ENCODE data around the gene UMAD1. TPM values are rescaled to one million over a fixed set of nuclear protein-coding genes. Genes with fewer than 3 reads are reported as not detected.

The UMAD1 gene
- total RNA-seq, 4 donors from 2014 or later = 39.4 to 46.4 (median 44.0) TPM

DNA sequence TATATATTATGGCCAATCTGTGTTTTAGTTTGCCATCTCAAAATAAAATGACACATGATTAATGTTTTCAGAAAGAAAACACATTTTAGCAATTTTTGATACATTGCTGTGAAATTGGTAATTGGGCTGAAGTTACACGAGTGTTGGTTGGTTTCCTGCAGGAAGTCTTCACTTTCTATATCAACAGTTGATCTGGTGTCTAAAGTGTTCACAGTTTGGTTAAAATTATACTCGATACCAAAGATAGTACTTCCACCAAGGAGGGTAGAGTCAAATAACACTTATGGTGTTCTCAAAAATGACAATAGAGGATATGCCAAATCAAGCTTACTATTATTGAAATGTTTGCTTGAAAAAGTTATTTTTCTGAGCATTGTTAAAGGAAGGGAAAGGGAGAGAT is 207.7 kb downstream of the UMAD1 start:
- 72 to 73% methylated on average over 2 of the region's 2 CpGs for WGBS, 2 donors
- no peak for DNase-seq
- intact Hi-C loops (cut with DNase I) = no loop called here

DNA sequence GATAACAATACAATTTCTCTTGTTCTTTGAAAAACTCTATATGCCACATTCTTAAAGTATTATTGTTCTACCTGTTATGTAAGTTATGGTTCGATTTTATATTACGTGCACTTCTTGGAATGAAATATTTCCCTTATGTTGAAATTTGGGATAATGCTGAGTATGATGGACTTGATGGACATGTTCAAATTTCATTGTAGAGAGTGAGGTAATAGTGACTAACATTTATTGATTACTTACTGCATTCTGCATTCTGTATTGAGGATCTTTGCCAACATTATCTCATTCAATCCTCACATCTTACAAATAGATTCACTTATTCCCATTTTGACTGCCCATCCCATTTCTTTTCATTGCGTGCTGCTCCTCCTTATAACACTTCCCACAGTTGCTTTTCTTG is 208.3 kb downstream of the UMAD1 start:
- TF ChIP-seq, protein P1, sequence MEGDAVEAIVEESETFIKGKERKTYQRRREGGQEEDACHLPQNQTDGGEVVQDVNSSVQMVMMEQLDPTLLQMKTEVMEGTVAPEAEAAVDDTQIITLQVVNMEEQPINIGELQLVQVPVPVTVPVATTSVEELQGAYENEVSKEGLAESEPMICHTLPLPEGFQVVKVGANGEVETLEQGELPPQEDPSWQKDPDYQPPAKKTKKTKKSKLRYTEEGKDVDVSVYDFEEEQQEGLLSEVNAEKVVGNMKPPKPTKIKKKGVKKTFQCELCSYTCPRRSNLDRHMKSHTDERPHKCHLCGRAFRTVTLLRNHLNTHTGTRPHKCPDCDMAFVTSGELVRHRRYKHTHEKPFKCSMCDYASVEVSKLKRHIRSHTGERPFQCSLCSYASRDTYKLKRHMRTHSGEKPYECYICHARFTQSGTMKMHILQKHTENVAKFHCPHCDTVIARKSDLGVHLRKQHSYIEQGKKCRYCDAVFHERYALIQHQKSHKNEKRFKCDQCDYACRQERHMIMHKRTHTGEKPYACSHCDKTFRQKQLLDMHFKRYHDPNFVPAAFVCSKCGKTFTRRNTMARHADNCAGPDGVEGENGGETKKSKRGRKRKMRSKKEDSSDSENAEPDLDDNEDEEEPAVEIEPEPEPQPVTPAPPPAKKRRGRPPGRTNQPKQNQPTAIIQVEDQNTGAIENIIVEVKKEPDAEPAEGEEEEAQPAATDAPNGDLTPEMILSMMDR (IDR thresholded peaks at IDR 0.05) = no peak
- TF ChIP-seq POLR2A (IDR thresholded peaks at IDR 0.05) = no peak
- DNase-seq = no peak
- Histone ChIP-seq H3K4me1 (peaks cover under 1 to 3% of the 10 kb centered on the region in 2 donors), H3K9me3 (no peaks in the 10 kb centered on the region), H3K27ac (no peak overlapping the region), H3K36me3 (no peaks in the 10 kb centered on the region), H3K27me3 (no peaks in the 10 kb centered on the region), H3K4me3 (replicated peaks in 1 of 3) (no peak overlapping the region)
- intact Hi-C loops (cut with DNase I) = no loop called here
- WGBS, 2 donors = 80 to 98% methylated on average over 3 of the region's 3 CpGs

More for the DNA sequence above, 207.7 kb downstream of the UMAD1 start:
- no peak overlapping the region for H3K4me3 ChIP-seq (replicated peaks in 1 of 3)
- no peak for TF ChIP-seq POLR2A (IDR thresholded peaks at IDR 0.05)
- TF ChIP-seq, protein P1 (IDR thresholded peaks at IDR 0.05) = no peak
- no peaks in the 10 kb centered on the region for H3K9me3 ChIP-seq
- H3K4me1 ChIP-seq = peaks cover 5 to 6% of the 10 kb centered on the region in 2 donors
- H3K27ac ChIP-seq = no peak overlapping the region
- H3K36me3 ChIP-seq = no peaks in the 10 kb centered on the region
- H3K27me3 ChIP-seq = no peaks in the 10 kb centered on the region

DNA sequence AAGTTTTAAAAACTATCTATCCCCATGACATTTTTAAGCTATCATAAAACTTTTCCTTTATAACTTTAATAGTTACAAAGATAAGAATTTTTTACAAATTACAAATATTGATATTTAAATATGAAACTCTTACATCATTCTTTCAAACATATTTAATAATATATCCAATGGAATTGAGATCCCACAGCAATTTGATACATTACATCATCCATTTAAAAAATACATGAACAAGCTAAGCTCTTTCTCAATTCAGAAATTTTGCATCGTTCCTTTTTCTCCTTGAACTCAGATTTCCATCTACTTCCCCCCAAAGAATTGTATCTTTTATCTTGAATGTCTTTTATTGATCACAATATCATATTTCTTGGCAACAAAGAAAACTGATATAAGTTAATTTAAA is 209.6 kb downstream of the UMAD1 start:
- H3K36me3 ChIP-seq = no peaks in the 10 kb centered on the region
- no peak overlapping the region for H3K4me3 ChIP-seq (replicated peaks in 1 of 3)
- WGBS, 2 donors = 84 to 90% methylated on average over 1 of the region's 1 CpG
- no peaks in the 10 kb centered on the region for H3K9me3 ChIP-seq
- DNase-seq = no peak
- intact Hi-C loops (cut with DNase I) = no loop called here
- H3K27me3 ChIP-seq = no peaks in the 10 kb centered on the region
- no peak overlapping the region for H3K27ac ChIP-seq
- no peak for TF ChIP-seq POLR2A (IDR thresholded peaks at IDR 0.05)
- TF ChIP-seq, protein P1 (IDR thresholded peaks at IDR 0.05) = no peak
- no peaks in the 10 kb centered on the region for H3K4me1 ChIP-seq

DNA sequence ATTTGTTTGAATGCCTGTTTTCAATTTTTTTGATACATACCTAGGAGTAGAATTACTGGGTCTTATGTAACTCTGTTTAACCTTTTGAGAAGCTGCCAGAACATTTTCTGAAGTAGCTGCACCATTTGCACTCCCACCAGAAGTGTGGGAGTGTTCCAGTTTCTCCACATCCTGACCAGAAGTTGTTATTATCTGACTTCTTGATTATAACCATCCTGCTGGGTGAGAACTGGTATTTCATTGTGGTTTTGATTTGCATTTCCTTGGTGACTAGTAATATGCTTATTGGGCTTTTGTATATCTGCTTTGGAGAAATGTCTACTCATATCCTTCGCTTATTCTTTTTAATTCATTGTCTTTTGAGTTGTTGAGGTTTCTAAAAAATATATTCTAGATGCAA is 210.8 kb downstream of the UMAD1 start:
- 96 to 98% methylated on average over 1 of the region's 1 CpG for WGBS, 2 donors
- no peak overlapping the region for H3K27ac ChIP-seq
- H3K36me3 ChIP-seq = no peaks in the 10 kb centered on the region
- H3K27me3 ChIP-seq = no peaks in the 10 kb centered on the region
- TF ChIP-seq, protein P1 (IDR thresholded peaks at IDR 0.05) = no peak
- TF ChIP-seq POLR2A (IDR thresholded peaks at IDR 0.05) = no peak
- H3K9me3 ChIP-seq = no peaks in the 10 kb centered on the region
- no peaks in the 10 kb centered on the region for H3K4me1 ChIP-seq
- intact Hi-C loops (cut with DNase I) = no loop called here
- no peak overlapping the region for H3K4me3 ChIP-seq (replicated peaks in 1 of 3)
- no peak for DNase-seq

DNA sequence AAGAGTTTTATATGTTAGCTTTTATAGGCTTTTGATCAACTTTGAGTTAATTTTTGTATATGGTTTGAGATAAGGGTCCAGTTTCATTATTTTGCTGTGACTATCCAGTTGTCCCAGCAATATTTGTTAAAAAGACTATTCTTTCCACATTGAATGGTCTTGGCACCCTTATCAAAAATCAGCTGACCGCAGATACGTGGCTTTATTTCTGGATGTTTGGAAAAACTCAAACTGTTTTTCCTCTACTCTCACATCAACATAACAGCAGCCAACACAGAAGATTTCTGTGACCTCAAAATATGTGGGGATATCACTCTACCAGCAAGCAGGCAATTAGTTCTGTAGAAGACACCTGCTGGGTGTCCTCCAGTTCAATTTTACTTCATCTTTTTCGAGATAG is 211.4 kb downstream of the UMAD1 start:
- H3K4me1 ChIP-seq = peaks cover 0 to under 1% of the 10 kb centered on the region in 2 donors
- H3K9me3 ChIP-seq = no peaks in the 10 kb centered on the region
- TF ChIP-seq, protein P1 (IDR thresholded peaks at IDR 0.05) = no peak
- no peak for TF ChIP-seq POLR2A (IDR thresholded peaks at IDR 0.05)
- no peak overlapping the region for H3K4me3 ChIP-seq (replicated peaks in 1 of 3)
- DNase-seq = no peak
- no peak overlapping the region for H3K27ac ChIP-seq
- no peaks in the 10 kb centered on the region for H3K27me3 ChIP-seq
- intact Hi-C loops (cut with DNase I) = no loop called here
- H3K36me3 ChIP-seq = no peaks in the 10 kb centered on the region
- 84 to 91% methylated on average over 3 of the region's 3 CpGs for WGBS, 2 donors

All from thyroid gland (tissue), 4 donors.